ENCODE measurements around the gene C5orf47. TPM values are rescaled to one million over a fixed set of nuclear protein-coding genes. Genes with fewer than 3 reads are reported as not detected.

Gene C5orf47
- total RNA-seq, 1 experiment from 2014 or later, result 0.09 TPM

DNA sequence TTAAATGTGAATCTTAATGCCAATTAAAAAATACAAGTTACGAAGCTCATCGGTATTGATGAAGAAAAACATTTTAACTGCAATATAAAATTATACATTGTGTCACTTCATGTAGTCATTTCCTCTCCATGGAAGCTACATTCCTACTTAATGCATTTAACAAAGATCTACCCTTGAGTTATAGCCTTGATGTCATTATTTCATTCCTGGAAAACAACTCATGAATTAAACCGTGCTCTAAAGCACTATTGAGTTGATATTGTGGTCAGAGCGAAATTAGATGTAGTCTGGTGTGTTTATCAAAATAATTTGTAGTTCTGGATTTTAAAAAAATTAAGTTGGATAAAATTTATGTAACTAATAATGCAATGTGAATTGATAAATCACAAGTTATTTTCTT is 11.1 kb downstream of the C5orf47 start:
- H3K27me3 ChIP-seq (ENCODE audit: insufficient read depth, low read length), result no peaks in the 10 kb centered on the region; the same call in 1 of the 2 replicates
- no peak overlapping the region for H4K8ac ChIP-seq (replicated peaks; ENCODE audit: insufficient read length, low read depth, low read length)
- no peaks in the 10 kb centered on the region for H3K79me1 ChIP-seq (ENCODE audit: insufficient read depth, low read depth, low read length, poor library complexity, severe bottlenecking)
- H3T11ph ChIP-seq (ENCODE audit: low read length), result no peak overlapping the region
- H2BK20ac ChIP-seq (ENCODE audit: low read depth, low read length, poor library complexity, severe bottlenecking), result no peak overlapping the region
- Mint-ChIP-seq H3K27me3 (ENCODE audit: low read depth) (peaks cover 17% of the 10 kb centered on the region), H3K36me3 (ENCODE audit: insufficient read depth in 1 of 3, low read depth in 3 of 3) (no peaks in the 10 kb centered on the region), H3K4me3 (no peak overlapping the region), H3K27ac (no peak overlapping the region), H3K9me3 (no peaks in the 10 kb centered on the region), H3K4me1 (no peaks in the 10 kb centered on the region)
- H3K4ac ChIP-seq (ENCODE audit: low read depth, low read length), result no peak overlapping the region
- H3K23me2 ChIP-seq (ENCODE audit: insufficient read length, low read depth, low read length, poor library complexity, severe bottlenecking), result no peaks in the 10 kb centered on the region
- WGBS (ENCODE audit: extremely low coverage, insufficient read length, low lambda C conversion rate), result no CpG with 5 or more reads among the region's 4 CpGs
- no peak overlapping the region for H3K56ac ChIP-seq (ENCODE audit: insufficient read length, low read depth, low read length)
- no peak overlapping the region for H3K18ac ChIP-seq (ENCODE audit: insufficient read length, low read depth, low read length)
- no peaks in the 10 kb centered on the region for H3K79me2 ChIP-seq (ENCODE audit: insufficient read depth, low read length)
- H3K27ac ChIP-seq (ENCODE audit: insufficient read length, low read depth, low read length), result no peak overlapping the region
- H2BK120ac ChIP-seq (ENCODE audit: low read depth, low read length, poor library complexity, severe bottlenecking), result no peak overlapping the region
- H3K23ac ChIP-seq (ENCODE audit: insufficient read length, low read depth, low read length), result no peak overlapping the region
- H3K9ac ChIP-seq (ENCODE audit: extremely low read depth, insufficient read length, low read length), result no peak overlapping the region
- no peaks in the 10 kb centered on the region; the same call in 1 of the 2 replicates for H3K4me1 ChIP-seq (ENCODE audit: insufficient read depth, low read length)
- no peak overlapping the region for H2AK5ac ChIP-seq (ENCODE audit: insufficient read length, low read length)
- TF ChIP-seq CTCF (conservative IDR thresholded peaks at IDR 0.05), result no peak
- H3K14ac ChIP-seq (ENCODE audit: insufficient read depth, low read length), result no peak overlapping the region
- no peak overlapping the region for H4K91ac ChIP-seq (ENCODE audit: insufficient read length, low read depth, low read length)
- no peaks in the 10 kb centered on the region for H4K20me1 ChIP-seq (ENCODE audit: control insufficient read depth, insufficient read depth, insufficient read length)
- H2BK12ac ChIP-seq (ENCODE audit: insufficient read length, low read depth, low read length), result no peak overlapping the region
- no peak overlapping the region for H4K5ac ChIP-seq (ENCODE audit: insufficient read length, low read depth, low read length)
- no peaks in the 10 kb centered on the region for H3K9me3 ChIP-seq (ENCODE audit: control insufficient read depth, low read depth, low read length)
- DNase-seq, result no peak
- H2BK5ac ChIP-seq (ENCODE audit: insufficient read length, low read length), result no peak overlapping the region
- no peak overlapping the region for H2AFZ ChIP-seq (ENCODE audit: low read length)
- H2BK15ac ChIP-seq (ENCODE audit: low read depth, low read length), result no peak overlapping the region
- no peak overlapping the region for H3K4me2 ChIP-seq (ENCODE audit: insufficient read depth, insufficient read length, low read length)
